ENCODE results near the gene STX2.

STX2 gene

DNA sequence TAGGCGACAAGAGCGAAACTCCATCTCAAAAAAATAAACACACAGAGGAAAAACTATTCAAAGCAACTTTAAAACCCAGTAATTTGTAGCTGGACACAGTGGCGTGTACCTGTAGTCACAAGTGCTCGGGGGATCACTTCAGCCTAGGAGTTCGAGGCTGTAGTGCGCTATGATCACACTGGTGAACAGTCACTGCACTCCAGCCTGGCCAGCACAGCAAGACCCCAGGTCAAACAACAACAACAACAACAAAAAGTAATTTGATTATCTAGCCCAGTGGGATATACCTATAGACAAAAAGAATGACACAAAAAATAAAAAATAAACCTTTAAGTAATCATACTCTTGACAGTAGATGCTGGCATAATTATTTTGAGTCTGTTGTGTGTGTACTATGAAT lies 29.3 kb downstream of the STX2 start:
- Histone ChIP-seq H3K4me1 (ENCODE audit: control insufficient read depth in 1 of 2, insufficient read depth in 1 of 2, low read depth in 1 of 2, low read length in 1 of 2) (no peaks in the 10 kb centered on the region), H3K27ac (no peak overlapping the region), H3K27me3 (no peaks in the 10 kb centered on the region), H3K4me3 (ENCODE audit: low read depth in 1 of 2, low read length in 1 of 2) (no peak overlapping the region), H3K36me3 (no peaks in the 10 kb centered on the region), H3K9me3 (no peaks in the 10 kb centered on the region)
- TF ChIP-seq, protein P1, sequence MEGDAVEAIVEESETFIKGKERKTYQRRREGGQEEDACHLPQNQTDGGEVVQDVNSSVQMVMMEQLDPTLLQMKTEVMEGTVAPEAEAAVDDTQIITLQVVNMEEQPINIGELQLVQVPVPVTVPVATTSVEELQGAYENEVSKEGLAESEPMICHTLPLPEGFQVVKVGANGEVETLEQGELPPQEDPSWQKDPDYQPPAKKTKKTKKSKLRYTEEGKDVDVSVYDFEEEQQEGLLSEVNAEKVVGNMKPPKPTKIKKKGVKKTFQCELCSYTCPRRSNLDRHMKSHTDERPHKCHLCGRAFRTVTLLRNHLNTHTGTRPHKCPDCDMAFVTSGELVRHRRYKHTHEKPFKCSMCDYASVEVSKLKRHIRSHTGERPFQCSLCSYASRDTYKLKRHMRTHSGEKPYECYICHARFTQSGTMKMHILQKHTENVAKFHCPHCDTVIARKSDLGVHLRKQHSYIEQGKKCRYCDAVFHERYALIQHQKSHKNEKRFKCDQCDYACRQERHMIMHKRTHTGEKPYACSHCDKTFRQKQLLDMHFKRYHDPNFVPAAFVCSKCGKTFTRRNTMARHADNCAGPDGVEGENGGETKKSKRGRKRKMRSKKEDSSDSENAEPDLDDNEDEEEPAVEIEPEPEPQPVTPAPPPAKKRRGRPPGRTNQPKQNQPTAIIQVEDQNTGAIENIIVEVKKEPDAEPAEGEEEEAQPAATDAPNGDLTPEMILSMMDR (IDR thresholded peaks at IDR 0.05), result no peak

DNA sequence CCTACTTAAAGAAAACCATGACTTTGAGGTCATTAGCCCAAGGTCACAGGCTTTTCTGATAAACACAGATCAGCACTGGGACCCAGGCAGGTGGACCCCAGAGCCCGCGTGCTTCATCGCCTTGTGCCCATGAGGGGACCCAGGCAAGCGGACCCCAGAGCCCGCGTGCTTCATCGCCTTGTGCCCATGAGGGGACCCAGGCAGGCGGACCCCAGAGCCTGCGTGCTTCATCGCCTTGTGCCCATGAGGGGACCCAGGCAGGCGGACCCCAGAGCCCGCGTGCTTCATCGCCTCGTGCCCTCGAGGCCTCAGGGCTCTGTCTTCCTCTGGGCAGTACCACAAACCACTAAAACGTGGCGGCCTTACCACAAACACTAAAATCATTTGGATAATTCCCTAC lies 31.7 kb downstream of the STX2 start:
- H3K4me1 ChIP-seq (ENCODE audit: control insufficient read depth in 1 of 2, insufficient read depth in 1 of 2, low read depth in 1 of 2, low read length in 1 of 2), result no peaks in the 10 kb centered on the region
- H3K27me3 ChIP-seq, result no peaks in the 10 kb centered on the region
- H3K4me3 ChIP-seq (ENCODE audit: low read depth in 1 of 2, low read length in 1 of 2), result no peak overlapping the region
- H3K27ac ChIP-seq, result no peak overlapping the region
- H3K36me3 ChIP-seq, result no peaks in the 10 kb centered on the region
- H3K9me3 ChIP-seq, result no peaks in the 10 kb centered on the region
- TF ChIP-seq, protein P1 (IDR thresholded peaks at IDR 0.05), result no peak

DNA sequence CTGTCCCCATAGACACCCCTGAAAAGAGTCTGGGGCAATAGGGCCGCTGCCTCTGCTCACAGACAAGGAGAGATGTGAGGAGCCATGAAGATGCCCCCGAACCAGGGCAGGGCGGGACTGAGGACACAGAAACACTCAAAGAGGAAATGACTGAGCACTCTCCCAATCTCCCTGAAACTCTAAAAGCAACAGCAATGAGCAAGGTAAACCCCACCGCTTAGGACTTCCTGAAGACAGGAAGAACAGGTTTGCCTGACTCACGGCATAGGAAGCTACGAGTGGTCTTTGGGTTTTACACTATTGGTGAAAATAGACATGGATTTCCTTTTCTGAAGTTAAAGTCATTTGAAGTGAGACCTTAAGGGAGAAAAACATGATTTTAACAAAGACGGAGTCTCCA lies 32.5 kb downstream of the STX2 start:
- Histone ChIP-seq H3K27me3 (no peaks in the 10 kb centered on the region), H3K36me3 (no peaks in the 10 kb centered on the region), H3K4me1 (ENCODE audit: control insufficient read depth in 1 of 2, insufficient read depth in 1 of 2, low read depth in 1 of 2, low read length in 1 of 2) (no peaks in the 10 kb centered on the region), H3K27ac (no peak overlapping the region), H3K4me3 (ENCODE audit: low read depth in 1 of 2, low read length in 1 of 2) (no peak overlapping the region), H3K9me3 (no peaks in the 10 kb centered on the region)
- TF ChIP-seq, protein P1 (IDR thresholded peaks at IDR 0.05), result no peak

DNA sequence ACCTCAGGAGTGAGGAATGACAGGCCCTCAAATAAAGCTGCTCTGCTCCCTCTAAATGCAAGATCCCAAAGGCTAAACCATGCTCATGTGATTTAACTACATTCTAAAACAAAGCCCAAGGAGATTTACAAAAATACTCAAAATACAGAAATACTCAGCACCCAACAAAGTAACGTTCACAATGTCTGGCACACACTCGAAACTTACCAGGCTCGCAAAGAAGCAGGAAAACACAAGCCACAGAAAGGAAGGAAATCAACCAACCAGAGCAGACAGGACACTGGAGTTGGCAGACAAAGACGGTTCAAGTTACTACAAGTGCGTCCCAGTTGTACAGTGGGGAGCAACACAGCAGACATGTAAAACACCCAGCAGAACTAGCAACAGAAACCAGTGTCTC lies 33.4 kb downstream of the STX2 start:
- no peak overlapping the region for H3K4me3 ChIP-seq (ENCODE audit: low read depth in 1 of 2, low read length in 1 of 2)
- H3K36me3 ChIP-seq, result no peaks in the 10 kb centered on the region
- TF ChIP-seq, protein P1 (IDR thresholded peaks at IDR 0.05), result no peak
- no peak overlapping the region for H3K27ac ChIP-seq
- H3K27me3 ChIP-seq, result no peaks in the 10 kb centered on the region
- H3K4me1 ChIP-seq (ENCODE audit: control insufficient read depth in 1 of 2, insufficient read depth in 1 of 2, low read depth in 1 of 2, low read length in 1 of 2), result no peaks in the 10 kb centered on the region
- H3K9me3 ChIP-seq, result no peaks in the 10 kb centered on the region

DNA sequence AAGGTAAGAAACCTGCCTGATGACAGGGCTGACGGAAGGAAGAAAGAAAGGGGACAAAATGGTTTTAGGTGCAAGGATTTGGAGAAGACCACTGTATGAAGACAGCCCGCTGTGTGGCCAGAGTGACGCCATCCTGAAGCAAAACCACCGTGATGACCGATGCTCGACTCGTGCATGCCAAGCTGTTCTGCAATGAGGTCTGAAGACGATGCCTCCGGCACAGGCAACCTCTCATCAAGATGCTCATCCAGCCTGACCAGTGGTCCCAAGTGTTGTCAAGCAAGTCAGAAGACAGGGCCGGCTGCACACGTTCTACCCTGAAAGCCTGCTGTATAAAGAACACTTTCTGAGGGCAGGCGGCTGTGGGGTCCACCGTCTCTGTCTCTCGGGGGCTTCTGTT lies 34.8 kb downstream of the STX2 start:
- Histone ChIP-seq H3K4me3 (ENCODE audit: low read depth in 1 of 2, low read length in 1 of 2) (no peak overlapping the region), H3K27ac (no peak overlapping the region), H3K9me3 (no peaks in the 10 kb centered on the region), H3K36me3 (no peaks in the 10 kb centered on the region), H3K4me1 (ENCODE audit: control insufficient read depth in 1 of 2, insufficient read depth in 1 of 2, low read depth in 1 of 2, low read length in 1 of 2) (no peaks in the 10 kb centered on the region), H3K27me3 (no peaks in the 10 kb centered on the region)
- TF ChIP-seq, protein P1 (IDR thresholded peaks at IDR 0.05), result no peak

DNA sequence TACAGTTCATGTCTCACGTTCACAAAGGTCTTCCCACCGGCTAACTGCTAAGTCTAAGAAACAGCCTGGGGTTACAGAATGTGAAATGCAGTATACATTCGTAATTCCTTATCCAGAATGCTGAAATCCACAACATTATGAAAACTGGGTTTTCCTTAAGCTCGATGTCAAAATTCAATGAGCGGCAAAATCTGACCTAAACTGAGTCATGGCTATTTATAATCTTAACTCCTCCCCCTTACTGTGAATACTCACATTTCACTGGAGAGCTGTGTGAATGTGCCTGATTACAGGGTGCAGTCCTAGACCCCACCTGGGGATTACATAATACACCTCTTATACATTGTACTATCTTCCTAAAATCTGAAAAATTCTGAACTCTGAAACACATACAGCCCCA lies 35.3 kb downstream of the STX2 start:
- Histone ChIP-seq H3K4me1 (ENCODE audit: control insufficient read depth in 1 of 2, insufficient read depth in 1 of 2, low read depth in 1 of 2, low read length in 1 of 2) (no peaks in the 10 kb centered on the region), H3K36me3 (no peaks in the 10 kb centered on the region), H3K9me3 (no peaks in the 10 kb centered on the region), H3K4me3 (ENCODE audit: low read depth in 1 of 2, low read length in 1 of 2) (no peak overlapping the region), H3K27me3 (no peaks in the 10 kb centered on the region), H3K27ac (no peak overlapping the region)
- TF ChIP-seq, protein P1 (IDR thresholded peaks at IDR 0.05), result no peak

Measured in neutrophil (primary cell).